K562 (cell line): ENCODE measurements around the gene KASH5. TPM values are rescaled to one million over a fixed set of nuclear protein-coding genes. Genes with fewer than 3 reads are reported as not detected.

ENCODE experiments used
- BMI1 ChIP-seq: fragments of 150-350 bp; IDR thresholded peaks from 2 replicates; pipeline ENCODE4 v1.6.1; 2014; ENCODE audit warnings: low read length
- BRCA1 ChIP-seq, 2 experiments: fragments of 450-650 bp in 1 of 2; sonication (generic) in 1 of 2; formaldehyde crosslinking in 1 of 2; IDR thresholded peaks; 2 replicates each; pipeline versions ENCODE4 v1.5.0 to v1.6.1; 2017 to 2020; ENCODE audit warnings: mild to moderate bottlenecking in 1 of 2, missing genetic modification reagents in 1 of 2
- RB1 ChIP-seq: fragments of 450-650 bp; IDR thresholded peaks from 2 replicates; pipeline ENCODE4 v1.6.1; 2017; ENCODE audit warnings: low read depth, mild to moderate bottlenecking
- RFX1 ChIP-seq: fragments of 450-650 bp; IDR thresholded peaks from 2 replicates; pipeline ENCODE4 v1.6.1; 2016; ENCODE audit warnings: mild to moderate bottlenecking, moderate library complexity
- ZSCAN29 ChIP-seq: fragments of 450-650 bp; IDR thresholded peaks from 2 replicates; pipeline ENCODE4 v1.6.1; 2017
- polyA plus RNA-seq, 8 experiments: library from polyadenylated mRNA; depleted of rRNA in 4 of 8; stranded (reverse) in 5 of 8; unstranded in 3 of 8; fragments of >200 nt; fragmentation: Nextera tagmentation in 2 of 8; fragmentation: Illumina TruSeq in 1 of 8; extraction: Ambion mirVana in 2 of 8; extraction: Trizol in 1 of 8; gene quantifications; 2 replicates each; pipeline versions ENCODE4 v1.2.1 to v1.2.3, GENCODE V29; 2011 to 2014; ENCODE audit warnings: inconsistent platforms in 1 of 8, missing spikeins in 1 of 8
- total RNA-seq, 7 experiments: library from RNA; depleted of rRNA in 6 of 7; stranded (reverse); fragments of >200 nt in 6 of 7; fragmentation: Illumina TruSeq in 2 of 7; extraction: Trizol in 2 of 7; gene quantifications; 2 replicates each; pipeline versions ENCODE4 v1.2.1 to v1.2.3, GENCODE V29; 2011 to 2021; ENCODE audit warnings: low replicate concordance in 1 of 7
- TF ChIP-seq, protein P1 (sequence below): fragments of 450-650 bp; IDR thresholded peaks from 2 replicates; pipeline ENCODE4 v1.6.1; 2017; ENCODE audit warnings: antibody characterized with exemption
- TF ChIP-seq, protein P2 (sequence below): sonication (generic); formaldehyde crosslinking; IDR thresholded peaks from 2 replicates; pipeline ENCODE4 v1.8.1; 2023; ENCODE audit warnings: mild to moderate bottlenecking, missing genetic modification reagents, moderate library complexity
- TF ChIP-seq, protein P3 (sequence below): fragments of 250-450 bp; sonication (Bioruptor Pico); IDR thresholded peaks from 2 replicates; pipeline ENCODE4 v1.5.0; 2022; ENCODE audit warnings: mild to moderate bottlenecking
- TF ChIP-seq, protein P4 (sequence below), 2 experiments: IDR thresholded peaks; 2 replicates each; pipeline ENCODE4 v1.6.1; 2011; ENCODE audit warnings: borderline replicate concordance in 1 of 2, control low read depth in 1 of 2, low read depth in 1 of 2, low read length in 1 of 2, mild to moderate bottlenecking in 1 of 2, mixed read lengths in 1 of 2, moderate library complexity in 1 of 2; ENCODE audit not compliant: insufficient read depth in 1 of 2, insufficient read length in 1 of 2, poor library complexity in 1 of 2, severe bottlenecking in 1 of 2; ENCODE audit errors: extremely low read depth in 1 of 2
- TF ChIP-seq, protein P5 (sequence below), 2 experiments: fragments of 450-650 bp; conservative IDR thresholded peaks; 2 replicates each; pipeline ENCODE4 v1.6.1; 2017; ENCODE audit warnings: mild to moderate bottlenecking in 2 of 2, moderate library complexity in 2 of 2
- TF ChIP-seq, protein P6 (sequence below): fragments of 250-450 bp; sonication (Bioruptor Pico); IDR thresholded peaks from 2 replicates; pipeline ENCODE4 v1.5.1; 2021; ENCODE audit warnings: mild to moderate bottlenecking

The KASH5 gene
- total and polyA plus RNA-seq, 9 of the 15 experiments (the other 6 are each of a cell fraction or from before 2014, with no cell fraction given) = 0.07 to 0.84 (median 0.34) TPM; not detected in 1

DNA sequence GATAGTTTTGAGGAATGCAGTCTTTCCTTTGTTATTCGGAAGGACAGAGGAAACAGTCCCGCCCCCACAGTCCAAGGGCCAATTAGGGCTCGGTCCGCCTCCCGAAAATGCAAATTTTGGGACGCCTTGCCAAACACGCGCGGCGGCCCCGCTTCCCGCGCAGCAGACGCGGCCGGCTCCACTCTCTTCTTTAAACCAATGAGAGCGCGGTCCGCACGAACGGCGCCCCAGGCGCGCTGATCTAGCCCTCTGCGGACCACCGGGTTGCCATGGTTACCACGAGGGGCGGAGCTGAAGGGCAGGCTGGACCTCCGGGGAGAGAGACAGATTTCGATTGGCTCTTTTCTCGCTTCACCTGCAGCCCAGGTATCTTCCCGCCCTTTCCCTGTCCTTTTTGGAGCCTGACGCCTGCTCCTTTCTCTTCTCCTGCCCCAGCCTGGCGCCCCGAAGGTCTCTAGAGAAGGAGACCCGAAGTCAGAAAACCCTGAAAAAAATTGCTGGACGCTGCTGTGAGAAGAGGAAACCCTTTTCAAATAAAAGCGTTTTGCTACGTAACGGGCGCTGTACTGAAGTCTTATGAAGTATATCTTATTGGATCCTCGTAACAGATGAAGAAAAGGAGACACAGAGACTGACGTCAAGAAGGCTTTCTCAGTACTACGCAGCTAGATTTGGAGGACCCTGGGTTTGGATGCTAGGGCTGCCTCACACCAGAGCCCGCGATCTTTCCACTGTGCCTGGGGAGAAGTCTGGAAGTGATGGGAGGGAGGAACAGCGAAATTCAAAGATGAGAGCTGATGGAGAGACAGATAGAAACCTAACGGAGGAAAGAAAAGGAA is 33.2 kb downstream of the KASH5 start (continued):
- TF ChIP-seq, protein P1, sequence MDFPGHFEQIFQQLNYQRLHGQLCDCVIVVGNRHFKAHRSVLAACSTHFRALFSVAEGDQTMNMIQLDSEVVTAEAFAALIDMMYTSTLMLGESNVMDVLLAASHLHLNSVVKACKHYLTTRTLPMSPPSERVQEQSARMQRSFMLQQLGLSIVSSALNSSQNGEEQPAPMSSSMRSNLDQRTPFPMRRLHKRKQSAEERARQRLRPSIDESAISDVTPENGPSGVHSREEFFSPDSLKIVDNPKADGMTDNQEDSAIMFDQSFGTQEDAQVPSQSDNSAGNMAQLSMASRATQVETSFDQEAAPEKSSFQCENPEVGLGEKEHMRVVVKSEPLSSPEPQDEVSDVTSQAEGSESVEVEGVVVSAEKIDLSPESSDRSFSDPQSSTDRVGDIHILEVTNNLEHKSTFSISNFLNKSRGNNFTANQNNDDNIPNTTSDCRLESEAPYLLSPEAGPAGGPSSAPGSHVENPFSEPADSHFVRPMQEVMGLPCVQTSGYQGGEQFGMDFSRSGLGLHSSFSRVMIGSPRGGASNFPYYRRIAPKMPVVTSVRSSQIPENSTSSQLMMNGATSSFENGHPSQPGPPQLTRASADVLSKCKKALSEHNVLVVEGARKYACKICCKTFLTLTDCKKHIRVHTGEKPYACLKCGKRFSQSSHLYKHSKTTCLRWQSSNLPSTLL = no peak
- TF ChIP-seq, protein P2, sequence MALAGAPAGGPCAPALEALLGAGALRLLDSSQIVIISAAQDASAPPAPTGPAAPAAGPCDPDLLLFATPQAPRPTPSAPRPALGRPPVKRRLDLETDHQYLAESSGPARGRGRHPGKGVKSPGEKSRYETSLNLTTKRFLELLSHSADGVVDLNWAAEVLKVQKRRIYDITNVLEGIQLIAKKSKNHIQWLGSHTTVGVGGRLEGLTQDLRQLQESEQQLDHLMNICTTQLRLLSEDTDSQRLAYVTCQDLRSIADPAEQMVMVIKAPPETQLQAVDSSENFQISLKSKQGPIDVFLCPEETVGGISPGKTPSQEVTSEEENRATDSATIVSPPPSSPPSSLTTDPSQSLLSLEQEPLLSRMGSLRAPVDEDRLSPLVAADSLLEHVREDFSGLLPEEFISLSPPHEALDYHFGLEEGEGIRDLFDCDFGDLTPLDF (CRISPR knock-in tag) = peak; percentile 62; the same call in 1 of the 2 replicates
- TF ChIP-seq, protein P3, sequence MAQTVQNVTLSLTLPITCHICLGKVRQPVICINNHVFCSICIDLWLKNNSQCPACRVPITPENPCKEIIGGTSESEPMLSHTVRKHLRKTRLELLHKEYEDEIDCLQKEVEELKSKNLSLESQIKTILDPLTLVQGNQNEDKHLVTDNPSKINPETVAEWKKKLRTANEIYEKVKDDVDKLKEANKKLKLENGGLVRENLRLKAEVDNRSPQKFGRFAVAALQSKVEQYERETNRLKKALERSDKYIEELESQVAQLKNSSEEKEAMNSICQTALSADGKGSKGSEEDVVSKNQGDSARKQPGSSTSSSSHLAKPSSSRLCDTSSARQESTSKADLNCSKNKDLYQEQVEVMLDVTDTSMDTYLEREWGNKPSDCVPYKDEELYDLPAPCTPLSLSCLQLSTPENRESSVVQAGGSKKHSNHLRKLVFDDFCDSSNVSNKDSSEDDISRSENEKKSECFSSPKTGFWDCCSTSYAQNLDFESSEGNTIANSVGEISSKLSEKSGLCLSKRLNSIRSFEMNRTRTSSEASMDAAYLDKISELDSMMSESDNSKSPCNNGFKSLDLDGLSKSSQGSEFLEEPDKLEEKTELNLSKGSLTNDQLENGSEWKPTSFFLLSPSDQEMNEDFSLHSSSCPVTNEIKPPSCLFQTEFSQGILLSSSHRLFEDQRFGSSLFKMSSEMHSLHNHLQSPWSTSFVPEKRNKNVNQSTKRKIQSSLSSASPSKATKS = no peak
- TF ChIP-seq RFX1 (peak; percentile 99), BMI1 (peak; percentile 70; the same call in 1 of the 2 replicates), BRCA1 (IDR thresholded peaks at IDR 0.05) (no peak), BRCA1 (CRISPR knock-in tag; IDR thresholded peaks at IDR 0.05) (0 out of 2 replicates have a peak, but pooled peaks have one; percentile 20), RB1 (peak; percentile 65; the same call in 1 of the 2 replicates), ZSCAN29 (0 out of 2 replicates have a peak, but pooled peaks have one; percentile 24)
- TF ChIP-seq, protein P4, sequence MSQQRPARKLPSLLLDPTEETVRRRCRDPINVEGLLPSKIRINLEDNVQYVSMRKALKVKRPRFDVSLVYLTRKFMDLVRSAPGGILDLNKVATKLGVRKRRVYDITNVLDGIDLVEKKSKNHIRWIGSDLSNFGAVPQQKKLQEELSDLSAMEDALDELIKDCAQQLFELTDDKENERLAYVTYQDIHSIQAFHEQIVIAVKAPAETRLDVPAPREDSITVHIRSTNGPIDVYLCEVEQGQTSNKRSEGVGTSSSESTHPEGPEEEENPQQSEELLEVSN (IDR thresholded peaks at IDR 0.05; ENCODE audit: borderline replicate concordance in 1 of 2, extremely low read depth in 1 of 2, insufficient read depth in 1 of 2, insufficient read length in 1 of 2, low read depth in 1 of 2, low read length in 1 of 2, poor library complexity in 1 of 2, severe bottlenecking in 1 of 2) = peak; percentile 87 to 93
- TF ChIP-seq, protein P5, sequence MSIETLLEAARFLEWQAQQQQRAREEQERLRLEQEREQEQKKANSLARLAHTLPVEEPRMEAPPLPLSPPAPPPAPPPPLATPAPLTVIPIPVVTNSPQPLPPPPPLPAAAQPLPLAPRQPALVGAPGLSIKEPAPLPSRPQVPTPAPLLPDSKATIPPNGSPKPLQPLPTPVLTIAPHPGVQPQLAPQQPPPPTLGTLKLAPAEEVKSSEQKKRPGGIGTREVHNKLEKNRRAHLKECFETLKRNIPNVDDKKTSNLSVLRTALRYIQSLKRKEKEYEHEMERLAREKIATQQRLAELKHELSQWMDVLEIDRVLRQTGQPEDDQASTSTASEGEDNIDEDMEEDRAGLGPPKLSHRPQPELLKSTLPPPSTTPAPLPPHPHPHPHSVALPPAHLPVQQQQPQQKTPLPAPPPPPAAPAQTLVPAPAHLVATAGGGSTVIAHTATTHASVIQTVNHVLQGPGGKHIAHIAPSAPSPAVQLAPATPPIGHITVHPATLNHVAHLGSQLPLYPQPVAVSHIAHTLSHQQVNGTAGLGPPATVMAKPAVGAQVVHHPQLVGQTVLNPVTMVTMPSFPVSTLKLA (conservative IDR thresholded peaks at IDR 0.05) = 0 out of 4 replicates have a peak, but pooled peaks of 1 of the 2 experiments have one; percentile 31
- TF ChIP-seq, protein P6, sequence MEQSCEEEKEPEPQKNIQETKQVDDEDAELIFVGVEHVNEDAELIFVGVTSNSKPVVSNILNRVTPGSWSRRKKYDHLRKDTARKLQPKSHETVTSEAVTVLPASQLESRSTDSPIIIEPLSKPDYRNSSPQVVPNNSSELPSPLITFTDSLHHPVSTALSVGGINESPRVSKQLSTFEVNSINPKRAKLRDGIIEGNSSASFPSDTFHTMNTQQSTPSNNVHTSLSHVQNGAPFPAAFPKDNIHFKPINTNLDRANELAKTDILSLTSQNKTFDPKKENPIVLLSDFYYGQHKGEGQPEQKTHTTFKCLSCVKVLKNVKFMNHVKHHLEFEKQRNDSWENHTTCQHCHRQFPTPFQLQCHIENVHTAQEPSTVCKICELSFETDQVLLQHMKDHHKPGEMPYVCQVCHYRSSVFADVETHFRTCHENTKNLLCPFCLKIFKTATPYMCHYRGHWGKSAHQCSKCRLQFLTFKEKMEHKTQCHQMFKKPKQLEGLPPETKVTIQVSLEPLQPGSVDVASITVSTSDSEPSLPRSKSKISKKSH (CRISPR knock-in tag) = no peak
